ENCODE measurements around the gene INHBA.

The INHBA gene

DNA sequence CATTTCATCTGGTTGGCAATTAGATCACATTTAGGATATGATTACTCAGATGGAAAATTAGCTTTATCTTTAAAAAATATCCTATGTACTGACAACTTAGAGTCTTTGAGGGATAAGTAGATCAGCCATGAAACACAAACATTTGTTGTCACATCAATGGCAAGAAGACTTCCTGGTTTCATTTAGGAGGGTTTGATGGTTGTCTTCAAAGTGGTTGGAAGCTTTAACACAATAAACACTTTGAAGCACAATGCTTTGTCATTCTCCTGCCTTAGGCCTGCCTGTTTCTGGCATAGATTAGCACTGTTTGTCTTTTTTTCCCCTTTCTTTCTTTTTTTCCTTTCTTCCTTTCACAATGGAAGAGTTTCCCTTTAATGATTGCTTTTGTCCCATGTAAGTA is 20.5 kb downstream of the INHBA start:
- H4K20me1 ChIP-seq (ENCODE audit: insufficient read depth, low read length, poor library complexity, severe bottlenecking): no peaks in the 10 kb centered on the region
- H3F3A ChIP-seq (ENCODE audit: low read depth): no peaks in the 10 kb centered on the region
- no peak overlapping the region for H2AFZ ChIP-seq (ENCODE audit: low read length)
- H3K4me3 ChIP-seq (ENCODE audit: low read length, poor library complexity, severe bottlenecking): no peak overlapping the region
- H3K36me3 ChIP-seq (ENCODE audit: insufficient read depth, low read length): no peaks in the 10 kb centered on the region
- H3K9me3 ChIP-seq (ENCODE audit: insufficient read depth, low read depth, low read length): no peaks in the 10 kb centered on the region
- no peaks in the 10 kb centered on the region for H3K27me3 ChIP-seq (ENCODE audit: insufficient read depth, low read length, poor library complexity, severe bottlenecking)
- no peak overlapping the region for H3K9ac ChIP-seq (ENCODE audit: low read depth, low read length, poor library complexity, severe bottlenecking)
- H3K9me2 ChIP-seq (replicated peaks; ENCODE audit: low read depth, low read length): no peaks in the 10 kb centered on the region
- no peak for TF ChIP-seq EZH2phosphoT487 (IDR thresholded peaks at IDR 0.05; ENCODE audit: borderline replicate concordance)
- no peaks in the 10 kb centered on the region for H3K4me1 ChIP-seq (ENCODE audit: insufficient read depth, low read length, poor library complexity, severe bottlenecking)
- H3K79me2 ChIP-seq (ENCODE audit: insufficient read depth, low read length): no peaks in the 10 kb centered on the region
- no peak overlapping the region for H3K4me2 ChIP-seq (ENCODE audit: low read depth, low read length, poor library complexity, severe bottlenecking)

GRCh38 chr7:41679566-41679965 is 23.3 kb downstream of the INHBA start:
- H3K36me3 ChIP-seq (ENCODE audit: insufficient read depth, low read length): no peaks in the 10 kb centered on the region
- no peaks in the 10 kb centered on the region for H3K9me3 ChIP-seq (ENCODE audit: insufficient read depth, low read depth, low read length)

DNA sequence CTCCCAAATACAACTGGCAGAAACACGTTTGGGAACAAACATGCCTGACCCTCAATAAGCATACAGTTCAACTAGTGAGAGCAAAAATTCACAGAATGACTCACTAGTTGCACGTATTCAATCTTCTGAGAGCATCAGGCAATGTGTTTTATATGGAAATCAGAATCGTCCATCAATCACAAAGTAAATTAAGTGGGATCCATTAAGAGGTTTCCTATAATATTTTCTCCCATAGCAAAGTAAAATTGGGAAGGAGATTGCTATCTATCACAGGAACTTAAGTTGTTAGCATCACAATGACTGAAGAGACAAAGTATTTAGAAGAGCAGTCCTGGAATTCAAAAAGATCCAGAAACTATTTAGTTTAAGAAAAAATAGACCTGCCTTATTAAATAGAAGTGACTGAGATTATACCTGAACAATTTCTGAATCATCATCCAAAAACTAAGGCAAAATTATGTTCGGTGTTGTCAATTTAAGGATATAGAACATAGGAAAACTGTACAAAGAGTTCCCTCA is 28.3 kb downstream of the INHBA start:
- no peak overlapping the region for H3K4me3 ChIP-seq (ENCODE audit: low read length, poor library complexity, severe bottlenecking)
- no peaks in the 10 kb centered on the region for H3K9me2 ChIP-seq (replicated peaks; ENCODE audit: low read depth, low read length)
- no peaks in the 10 kb centered on the region for H4K20me1 ChIP-seq (ENCODE audit: insufficient read depth, low read length, poor library complexity, severe bottlenecking)
- H3K27me3 ChIP-seq (ENCODE audit: insufficient read depth, low read length, poor library complexity, severe bottlenecking): no peaks in the 10 kb centered on the region
- no peaks in the 10 kb centered on the region for H3K9me3 ChIP-seq (ENCODE audit: insufficient read depth, low read depth, low read length)
- no peaks in the 10 kb centered on the region for H3K79me2 ChIP-seq (ENCODE audit: insufficient read depth, low read length)
- no peaks in the 10 kb centered on the region for H3K4me1 ChIP-seq (ENCODE audit: insufficient read depth, low read length, poor library complexity, severe bottlenecking)
- TF ChIP-seq EZH2phosphoT487 (IDR thresholded peaks at IDR 0.05; ENCODE audit: borderline replicate concordance) (no peak), CTCF (conservative IDR thresholded peaks at IDR 0.05; ENCODE audit: low read length) (no peak)
- no peaks in the 10 kb centered on the region for H3F3A ChIP-seq (ENCODE audit: low read depth)
- no peak overlapping the region for H3K9ac ChIP-seq (ENCODE audit: low read depth, low read length, poor library complexity, severe bottlenecking)
- H2AFZ ChIP-seq (ENCODE audit: low read length): no peak overlapping the region
- no peaks in the 10 kb centered on the region for H3K36me3 ChIP-seq (ENCODE audit: insufficient read depth, low read length)
- H3K4me2 ChIP-seq (ENCODE audit: low read depth, low read length, poor library complexity, severe bottlenecking): no peak overlapping the region

More at GRCh38 chr7:41679566-41679965, 23.3 kb downstream of the INHBA start:
- Histone ChIP-seq H3K9ac (ENCODE audit: low read depth, low read length, poor library complexity, severe bottlenecking) (no peak overlapping the region), H3K79me2 (ENCODE audit: insufficient read depth, low read length) (no peaks in the 10 kb centered on the region), H3K4me3 (ENCODE audit: low read length, poor library complexity, severe bottlenecking) (no peak overlapping the region), H3K4me2 (ENCODE audit: low read depth, low read length, poor library complexity, severe bottlenecking) (no peak overlapping the region), H3K27me3 (ENCODE audit: insufficient read depth, low read length, poor library complexity, severe bottlenecking) (no peaks in the 10 kb centered on the region), H4K20me1 (ENCODE audit: insufficient read depth, low read length, poor library complexity, severe bottlenecking) (no peaks in the 10 kb centered on the region), H3F3A (ENCODE audit: low read depth) (no peaks in the 10 kb centered on the region), H3K9me2 (replicated peaks; ENCODE audit: low read depth, low read length) (no peaks in the 10 kb centered on the region), H3K4me1 (ENCODE audit: insufficient read depth, low read length, poor library complexity, severe bottlenecking) (no peaks in the 10 kb centered on the region), H2AFZ (ENCODE audit: low read length) (no peak overlapping the region)
- TF ChIP-seq EZH2phosphoT487 (IDR thresholded peaks at IDR 0.05; ENCODE audit: borderline replicate concordance): no peak
- TF ChIP-seq CTCF (conservative IDR thresholded peaks at IDR 0.05; ENCODE audit: low read length): no peak

DNA sequence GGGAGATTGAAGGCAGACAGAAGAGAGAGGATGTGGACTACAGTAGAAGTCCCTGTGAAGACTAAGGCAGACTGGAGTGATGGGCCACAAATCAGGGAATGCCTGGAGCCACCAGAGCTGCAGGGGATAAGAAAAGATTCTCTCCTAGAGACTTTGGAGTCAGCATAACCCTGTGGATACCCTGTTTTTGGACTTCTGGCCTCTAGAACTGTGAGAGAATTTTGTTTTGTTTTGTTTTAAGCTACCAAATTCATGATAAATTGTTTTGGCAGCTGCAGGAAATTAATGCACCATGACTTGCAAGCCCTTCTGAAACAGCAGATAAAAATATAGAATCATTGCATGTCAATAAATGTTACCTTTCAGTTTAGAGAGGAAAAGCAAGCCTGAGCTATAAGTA is 41.3 kb downstream of the INHBA start:
- Histone ChIP-seq H3K9me3 (ENCODE audit: insufficient read depth, low read depth, low read length) (no peaks in the 10 kb centered on the region), H3K9me2 (replicated peaks; ENCODE audit: low read depth, low read length) (no peaks in the 10 kb centered on the region), H4K20me1 (ENCODE audit: insufficient read depth, low read length, poor library complexity, severe bottlenecking) (no peaks in the 10 kb centered on the region), H3K36me3 (ENCODE audit: insufficient read depth, low read length) (no peaks in the 10 kb centered on the region), H3K27me3 (ENCODE audit: insufficient read depth, low read length, poor library complexity, severe bottlenecking) (no peaks in the 10 kb centered on the region), H2AFZ (ENCODE audit: low read length) (no peak overlapping the region), H3F3A (ENCODE audit: low read depth) (no peaks in the 10 kb centered on the region), H3K4me1 (ENCODE audit: insufficient read depth, low read length, poor library complexity, severe bottlenecking) (no peaks in the 10 kb centered on the region), H3K79me2 (ENCODE audit: insufficient read depth, low read length) (no peaks in the 10 kb centered on the region), H3K4me2 (ENCODE audit: low read depth, low read length, poor library complexity, severe bottlenecking) (no peak overlapping the region), H3K4me3 (ENCODE audit: low read length, poor library complexity, severe bottlenecking) (no peak overlapping the region), H3K9ac (ENCODE audit: low read depth, low read length, poor library complexity, severe bottlenecking) (no peak overlapping the region)
- TF ChIP-seq EZH2phosphoT487 (IDR thresholded peaks at IDR 0.05; ENCODE audit: borderline replicate concordance): no peak
- no peak for TF ChIP-seq CTCF (conservative IDR thresholded peaks at IDR 0.05; ENCODE audit: low read length)

Data from Loucy (cell line).